SJSA1 (cell line): Measurements from ENCODE around the gene RASSF7. TPM values are rescaled to one million over a fixed set of nuclear protein-coding genes. Genes with fewer than 3 reads are reported as not detected.
"Not testable (repeated sequence)": the region's sequence is repeated elsewhere in the genome, so short reads cannot be mapped to it uniquely, and the experiment has no call there.

Source experiments
- DNase-seq, 2 experiments: peaks; one replicate each; pipeline ENCODE4 v3.0.0-alpha.2; 2015 to 2020; ENCODE audit warnings: low spot score in 2 of 2, low read depth in 1 of 2
- H3K27ac ChIP-seq: fragments of 250-450 bp; sonication (Bioruptor Pico); 2 replicates; pipeline ENCODE4 v1.5.1; 2020; ENCODE audit warnings: mild to moderate bottlenecking, moderate library complexity
- H3K27me3 ChIP-seq: fragments of 250-450 bp; sonication (Bioruptor Pico); replicated peaks from 2 replicates; pipeline ENCODE4 v1.5.1; 2020; ENCODE audit warnings: mild to moderate bottlenecking, moderate library complexity
- H3K36me3 ChIP-seq: fragments of 250-450 bp; sonication (Bioruptor Pico); 2 replicates; pipeline ENCODE4 v1.5.1; 2020; ENCODE audit warnings: mild to moderate bottlenecking
- H3K4me1 ChIP-seq: fragments of 250-450 bp; sonication (Bioruptor Pico); replicated peaks from 2 replicates; pipeline ENCODE4 v1.6.1; 2021; ENCODE audit warnings: mild to moderate bottlenecking
- H3K4me3 ChIP-seq: fragments of 250-450 bp; sonication (Bioruptor Pico); 2 replicates; pipeline ENCODE4 v1.5.1; 2020; ENCODE audit warnings: mild to moderate bottlenecking
- H3K9me3 ChIP-seq: fragments of 250-450 bp; sonication (Bioruptor Pico); replicated peaks from 2 replicates; pipeline ENCODE4 v1.5.1; 2020; ENCODE audit warnings: mild to moderate bottlenecking
- total RNA-seq: library from RNA; depleted of rRNA; stranded (reverse); fragments of >200 nt; shearing (Covaris generic); gene quantifications from 2 replicates; pipeline ENCODE4 v1.2.3, GENCODE V29; 2014

Gene RASSF7
- total RNA-seq, 1 experiment from 2014 or later, result 16.4 TPM

DNA sequence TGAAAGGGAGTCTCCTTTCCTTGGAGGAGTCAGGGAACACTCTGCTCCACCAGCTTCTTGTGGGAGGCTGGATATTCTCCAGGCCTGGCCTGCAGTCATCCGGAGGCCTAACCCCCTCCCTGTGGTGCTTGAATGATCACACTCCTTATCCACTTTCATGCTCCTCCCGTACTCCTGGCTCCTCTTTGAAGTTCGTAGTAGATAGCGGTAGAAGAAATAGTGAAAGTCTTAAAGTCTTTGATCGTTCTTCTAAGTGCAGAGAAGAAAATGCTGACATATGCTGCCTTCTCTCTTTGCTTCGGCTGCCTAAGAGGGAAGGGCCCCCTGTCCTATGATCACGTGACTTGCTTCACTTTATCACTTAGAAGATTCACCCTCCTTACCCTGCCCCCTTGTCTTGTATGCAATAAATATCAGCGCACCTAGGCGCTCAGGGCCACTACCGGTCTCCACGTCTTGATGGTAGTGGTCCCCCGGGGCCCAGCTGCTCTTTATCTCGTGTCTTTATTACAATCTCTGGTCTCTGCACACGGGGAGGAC lies 13.3 kb downstream of the RASSF7 start:
- H3K9me3 ChIP-seq, DNase-seq, H3K27me3 ChIP-seq, H3K27ac ChIP-seq, H3K36me3 ChIP-seq, H3K4me3 ChIP-seq: not testable (repeated sequence)
- peaks cover 15% of the 10 kb centered on the region for H3K4me1 ChIP-seq

DNA sequence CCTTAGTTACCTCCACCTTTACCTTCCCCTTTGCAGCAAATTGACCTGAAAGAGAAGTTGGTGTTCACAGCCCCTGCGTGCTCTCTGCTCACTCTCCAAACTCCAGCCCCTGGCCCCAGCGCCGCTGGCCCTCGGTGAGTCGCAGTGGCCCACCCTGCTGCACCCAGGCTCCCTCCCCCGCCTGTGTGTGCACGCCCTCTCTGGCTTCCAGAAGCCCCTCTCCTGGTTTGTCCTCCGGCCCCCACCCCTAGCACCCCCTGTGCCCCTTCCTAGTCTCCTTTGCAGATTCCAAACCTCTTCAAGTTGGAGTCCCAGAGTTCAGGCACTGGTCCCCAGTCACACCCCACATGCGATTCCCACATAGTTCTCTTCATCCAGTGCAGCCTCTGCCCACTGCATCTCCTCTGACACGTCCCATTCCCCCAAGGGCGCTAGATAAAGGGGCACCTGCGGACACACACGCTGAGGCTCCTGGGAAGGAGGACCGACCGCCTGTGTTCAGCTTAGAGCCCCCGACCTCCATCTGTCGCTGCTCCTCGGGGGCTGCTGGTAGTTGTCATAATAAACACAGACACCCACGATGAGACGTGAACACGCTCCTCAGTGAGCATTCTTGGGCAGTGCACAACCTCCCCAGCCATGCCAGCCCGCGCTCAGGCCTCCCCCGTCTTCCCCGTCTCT lies 14.0 kb downstream of the RASSF7 start:
- H3K9me3 ChIP-seq, result no peaks in the 10 kb centered on the region
- H3K27me3 ChIP-seq, result peaks cover 7% of the 10 kb centered on the region; the same call in 1 of the 2 replicates
- no peak overlapping the region for H3K27ac ChIP-seq
- peak overlapping the region; percentile 42; the same call in 1 of the 2 replicates for H3K4me3 ChIP-seq
- no peak for DNase-seq
- H3K36me3 ChIP-seq, result no peaks in the 10 kb centered on the region
- peaks cover 13% of the 10 kb centered on the region for H3K4me1 ChIP-seq

DNA sequence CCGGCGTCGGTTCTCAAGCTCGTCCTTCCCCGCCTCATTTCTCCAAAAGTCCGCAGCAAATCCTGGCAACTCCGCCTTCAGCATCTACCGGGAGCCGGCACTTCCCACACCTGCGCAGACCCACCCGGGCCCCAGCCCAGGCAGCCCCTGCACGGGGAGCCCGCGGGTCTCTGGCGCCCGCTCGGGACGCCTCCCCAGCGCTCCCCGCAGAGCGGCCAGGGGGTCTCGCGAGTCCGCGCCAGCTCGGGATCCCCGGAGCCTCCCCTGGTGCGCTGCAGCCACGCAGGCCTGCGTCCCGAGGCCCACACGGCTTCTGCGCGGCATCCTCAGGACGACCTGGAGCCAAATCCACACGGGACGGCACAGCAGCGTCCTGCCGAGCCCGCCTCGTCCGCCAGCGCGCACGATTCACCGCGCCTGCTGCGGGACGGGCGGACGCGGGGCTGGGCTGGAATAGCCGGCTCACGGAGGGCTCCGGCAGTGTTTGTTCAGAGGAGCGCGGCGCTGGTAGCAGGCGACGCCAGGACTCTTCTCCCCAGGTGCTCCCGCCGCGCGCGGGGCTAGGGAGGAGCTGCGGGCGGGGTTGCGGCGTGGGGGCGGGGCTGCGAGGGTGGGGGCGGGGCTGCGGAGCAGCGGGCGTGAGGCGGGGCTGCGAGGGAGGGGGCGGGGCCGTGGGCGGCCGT lies 14.7 kb downstream of the RASSF7 start:
- Histone ChIP-seq H3K27me3 (peaks cover 7% of the 10 kb centered on the region; the same call in 1 of the 2 replicates), H3K27ac (no peak overlapping the region), H3K9me3 (no peaks in the 10 kb centered on the region), H3K36me3 (no peaks in the 10 kb centered on the region), H3K4me3 (peak overlapping the region; percentile 42), H3K4me1 (peaks cover 13% of the 10 kb centered on the region)
- DNase-seq, result peak in 1 of 2 experiments; percentile 42

DNA sequence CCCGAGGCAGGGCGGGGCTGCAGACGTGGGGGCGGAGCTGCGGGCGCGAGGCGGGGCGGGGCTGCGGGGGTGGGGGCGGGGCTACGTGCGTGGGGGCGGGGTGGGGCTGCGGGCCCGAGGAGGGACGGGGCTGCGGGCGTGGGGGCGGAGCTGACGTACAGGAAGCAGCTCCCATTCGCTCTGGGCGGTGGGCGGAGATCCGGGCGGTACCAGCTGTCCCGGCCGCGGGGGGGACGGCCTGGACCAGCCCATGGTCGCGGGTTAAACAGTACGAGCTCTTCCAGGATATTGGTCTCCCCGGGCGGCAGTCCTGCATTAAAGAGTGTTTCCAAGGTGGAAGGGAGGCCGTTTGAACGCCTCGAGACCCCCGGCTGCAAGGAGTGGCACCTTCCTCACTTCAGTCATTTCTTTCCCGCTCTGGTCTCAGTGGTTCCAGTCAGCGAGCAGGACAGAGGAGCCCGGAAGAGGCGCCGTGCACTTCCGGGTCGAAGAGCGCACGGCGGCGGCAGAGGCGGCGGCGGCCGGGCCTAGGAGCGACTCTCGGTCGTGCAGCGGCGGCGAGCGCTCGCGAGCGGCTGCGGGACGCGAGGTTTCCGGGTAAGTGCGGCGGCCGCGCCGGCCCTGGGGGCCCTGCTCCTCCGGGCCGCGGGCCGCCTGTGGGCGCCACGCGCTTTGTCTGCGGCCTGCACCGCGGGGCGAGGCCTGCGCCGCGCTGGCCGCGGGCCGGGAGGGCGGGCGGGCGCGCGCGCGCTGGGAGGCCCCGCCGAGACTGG lies 15.4 kb downstream of the RASSF7 start, which contains the start of gene PHRF1:
PHRF1 (plus strand) TSS at position 475 of the 773 bp plus-strand sequence. CDS start 5,043 bp downstream, outside the sequence.
- no peaks in the 10 kb centered on the region for H3K36me3 ChIP-seq
- H3K27ac ChIP-seq, result peak within 1 kb of the TSS; percentile 99
- peak; percentile 88 to 93 for DNase-seq
- no peaks in the 10 kb centered on the region for H3K9me3 ChIP-seq
- peaks cover 7% of the 10 kb centered on the region; the same call in 1 of the 2 replicates for H3K27me3 ChIP-seq
- H3K4me1 ChIP-seq, result peaks cover 13% of the 10 kb centered on the region
- peak within 1 kb of the TSS; percentile 78 for H3K4me3 ChIP-seq

DNA sequence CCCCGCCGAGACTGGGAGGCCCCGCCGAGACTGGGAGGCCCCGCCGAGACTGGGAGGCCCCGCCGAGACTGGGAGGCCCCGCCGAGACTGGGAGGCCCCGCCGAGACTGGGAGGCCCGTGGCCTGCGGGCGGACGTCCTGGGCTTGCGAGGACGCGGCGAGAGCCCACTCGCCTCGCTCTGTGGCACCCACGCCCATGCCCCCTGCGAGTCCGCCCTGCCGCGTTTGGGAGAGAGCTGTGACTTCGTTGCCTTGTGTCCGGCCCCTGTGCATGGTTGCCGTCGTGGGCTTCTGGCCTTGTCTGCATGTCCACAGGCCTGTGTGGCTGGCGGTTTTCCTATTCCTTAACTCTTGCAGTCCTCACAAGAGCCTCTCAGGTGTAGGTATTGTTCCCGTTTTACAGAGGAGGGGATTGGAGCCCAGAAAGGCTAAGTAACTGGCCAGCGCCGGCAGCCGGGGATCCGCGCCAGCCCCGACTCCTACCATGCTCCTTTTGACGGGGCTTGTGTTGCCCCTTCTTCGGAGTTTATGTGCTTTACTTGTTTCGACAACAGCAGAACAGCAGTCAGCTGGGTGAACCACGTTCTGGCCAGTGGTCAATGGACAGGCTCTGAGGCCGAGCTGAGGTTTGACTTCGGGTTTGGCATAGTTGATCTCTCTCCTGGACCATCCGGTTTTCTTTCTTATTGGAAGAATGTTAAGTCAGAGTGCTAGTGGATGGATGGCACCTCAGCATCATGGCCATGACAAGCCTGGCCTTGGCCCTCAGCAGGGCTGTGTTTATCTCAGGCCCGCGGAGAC lies 16.2 kb downstream of the RASSF7 start:
- Histone ChIP-seq H3K27ac (no peak overlapping the region), H3K9me3 (no peaks in the 10 kb centered on the region), H3K4me3 (peak overlapping the region; percentile 78), H3K36me3 (no peaks in the 10 kb centered on the region), H3K4me1 (peaks cover 13% of the 10 kb centered on the region), H3K27me3 (peaks cover 7% of the 10 kb centered on the region; the same call in 1 of the 2 replicates)
- DNase-seq, result no peak

DNA sequence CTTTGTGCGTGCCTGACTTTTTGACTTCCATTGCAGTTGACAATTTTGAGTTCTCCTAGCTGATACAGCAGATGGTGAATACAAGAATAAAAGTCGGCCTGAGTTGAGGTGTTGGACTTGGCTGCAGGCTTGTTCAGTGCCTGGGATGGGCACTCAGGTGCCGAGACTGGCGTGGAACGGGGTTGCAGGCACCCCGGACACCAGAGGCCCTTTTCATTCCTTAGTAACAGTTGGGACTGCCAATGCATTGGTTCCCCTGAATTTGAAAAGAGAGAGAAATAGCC lies 16.8 kb downstream of the RASSF7 start:
- Histone ChIP-seq H3K36me3 (no peaks in the 10 kb centered on the region; the same call in 1 of the 2 replicates), H3K4me3 (peak overlapping the region; percentile 78), H3K27ac (no peak overlapping the region), H3K9me3 (no peaks in the 10 kb centered on the region), H3K4me1 (peaks cover 13% of the 10 kb centered on the region), H3K27me3 (peaks cover 7% of the 10 kb centered on the region; the same call in 1 of the 2 replicates)
- DNase-seq, result no peak

DNA sequence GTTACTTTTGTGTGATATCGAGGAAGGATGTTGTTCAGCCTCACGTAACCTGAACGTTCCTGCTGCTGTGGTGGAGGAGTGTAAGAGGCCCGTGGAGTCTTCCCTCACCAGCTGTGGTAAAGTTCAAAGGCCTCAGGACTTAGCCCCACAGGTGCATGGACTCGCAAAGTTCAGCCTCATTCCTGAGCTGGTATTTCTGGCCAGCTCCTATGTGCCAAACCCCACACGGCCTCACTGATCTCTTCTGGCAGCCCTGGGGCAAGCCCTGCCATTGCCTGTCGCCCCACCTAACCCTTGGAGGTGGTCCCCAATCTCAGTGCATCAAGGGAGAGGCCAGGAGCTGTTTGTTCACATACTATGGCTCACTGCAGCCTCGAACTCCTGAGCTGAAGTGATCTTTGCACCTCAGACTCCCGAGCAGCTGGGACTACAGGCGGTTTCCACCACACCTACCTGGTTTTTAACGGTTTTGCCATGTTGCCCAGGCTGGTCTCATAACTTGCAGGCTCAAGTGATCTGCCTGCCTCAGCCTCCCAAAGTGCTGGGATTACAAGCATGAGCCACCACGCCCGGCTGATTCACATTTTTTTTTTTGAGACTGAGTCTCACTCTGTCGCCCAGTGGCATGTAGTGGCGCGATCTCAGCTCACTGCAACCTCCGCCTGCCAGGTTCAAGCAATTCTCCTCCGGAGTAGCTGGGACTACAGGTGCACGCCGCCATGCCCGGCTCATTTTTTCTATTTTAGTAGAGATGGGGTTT lies 17.7 kb downstream of the RASSF7 start:
- no peak for DNase-seq
- H3K27ac ChIP-seq, result no peak overlapping the region
- peaks cover 7% of the 10 kb centered on the region for H3K36me3 ChIP-seq
- no peak overlapping the region for H3K4me3 ChIP-seq
- H3K27me3 ChIP-seq, result peaks cover 7% of the 10 kb centered on the region; the same call in 1 of the 2 replicates
- H3K9me3 ChIP-seq, result no peaks in the 10 kb centered on the region
- H3K4me1 ChIP-seq, result peaks cover 13% of the 10 kb centered on the region

DNA sequence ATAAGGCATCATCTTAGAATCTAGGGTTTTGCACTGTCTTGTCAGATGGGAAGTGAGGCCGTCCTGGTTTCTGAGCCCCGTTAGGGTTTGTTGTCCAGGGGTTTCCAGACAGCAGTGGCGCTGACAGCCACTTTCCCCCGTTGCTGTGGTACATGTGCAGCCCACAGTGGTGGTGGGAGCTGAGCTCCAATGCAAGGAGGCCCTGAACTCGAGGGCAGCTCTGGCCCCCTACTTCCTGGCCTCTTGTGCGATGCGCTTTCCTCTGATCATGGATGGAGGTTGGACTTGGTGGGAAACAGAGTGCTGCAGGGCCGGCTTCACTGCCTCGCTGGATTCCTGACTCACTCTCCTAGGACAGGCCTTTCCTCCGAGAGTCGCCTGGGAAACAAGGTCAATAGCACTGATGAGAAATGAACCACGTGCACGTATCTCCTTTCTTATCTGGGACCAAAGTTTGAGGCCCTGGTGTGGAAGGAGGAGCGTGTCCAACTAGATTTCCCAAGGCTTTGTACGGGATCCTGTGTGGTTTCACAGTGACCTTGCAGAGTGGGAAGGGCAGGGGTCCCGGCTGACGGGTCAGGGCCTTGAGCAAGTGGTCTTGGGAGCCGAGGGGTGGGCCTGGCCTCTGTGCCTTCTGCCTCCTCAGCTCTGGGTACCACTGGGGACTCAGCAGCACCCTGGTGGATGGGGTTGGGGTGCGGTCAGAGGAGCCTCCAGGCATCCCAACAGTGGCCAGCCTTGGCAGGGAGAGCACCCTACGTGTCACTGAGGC lies 19.2 kb downstream of the RASSF7 start:
- Histone ChIP-seq H3K9me3 (no peaks in the 10 kb centered on the region), H3K4me3 (no peak overlapping the region), H3K4me1 (peaks cover 12% of the 10 kb centered on the region), H3K27me3 (peaks cover 5% of the 10 kb centered on the region; the same call in 1 of the 2 replicates), H3K27ac (no peak overlapping the region), H3K36me3 (peaks cover 8% of the 10 kb centered on the region)
- DNase-seq, result no peak

DNA sequence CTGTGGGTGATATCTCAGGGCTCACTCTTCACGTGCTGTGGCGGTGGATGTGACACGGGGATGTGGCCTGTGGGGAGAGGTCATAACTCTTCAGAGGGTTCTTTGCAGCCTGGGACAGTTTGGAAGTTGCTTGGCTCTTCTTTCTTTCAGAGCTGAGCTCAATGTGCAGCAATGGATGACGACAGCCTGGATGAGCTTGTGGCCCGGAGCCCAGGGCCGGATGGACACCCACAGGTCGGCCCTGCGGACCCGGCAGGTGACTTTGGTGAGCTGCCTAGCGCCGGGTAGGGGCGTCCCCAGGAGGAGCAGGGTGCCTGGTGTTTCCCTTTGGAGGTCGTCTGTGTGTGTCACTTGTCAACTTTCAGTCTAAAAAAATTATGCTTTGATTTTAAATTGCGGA lies 20.6 kb downstream of the RASSF7 start:
- Histone ChIP-seq H3K4me1 (peaks cover 7% of the 10 kb centered on the region; the same call in 1 of the 2 replicates), H3K27me3 (no peaks in the 10 kb centered on the region), H3K27ac (no peak overlapping the region)

DNA sequence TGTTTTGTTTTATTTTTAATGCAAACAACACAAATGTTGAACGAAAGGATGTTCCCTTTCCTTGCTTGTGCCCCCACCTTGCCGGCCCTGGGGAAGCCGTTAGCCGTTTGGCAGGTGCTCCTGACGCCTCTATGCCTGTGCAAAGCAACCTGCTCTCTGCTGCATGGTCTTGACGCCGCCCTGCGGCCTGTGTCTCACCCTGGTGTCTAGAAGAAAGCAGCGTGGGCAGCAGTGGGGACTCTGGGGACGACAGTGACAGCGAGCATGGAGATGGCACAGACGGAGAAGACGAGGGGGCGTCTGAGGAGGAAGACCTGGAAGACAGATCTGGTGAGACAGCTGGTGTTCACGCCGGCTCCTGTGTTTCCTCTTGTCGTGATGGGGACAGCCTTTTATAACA lies 21.0 kb downstream of the RASSF7 start:
- Histone ChIP-seq H3K36me3 (peaks cover 8% of the 10 kb centered on the region), H3K27ac (no peak overlapping the region), H3K27me3 (no peaks in the 10 kb centered on the region), H3K4me3 (no peak overlapping the region), H3K9me3 (no peaks in the 10 kb centered on the region), H3K4me1 (peaks cover 7% of the 10 kb centered on the region; the same call in 1 of the 2 replicates)
- DNase-seq, result no peak

More for the DNA sequence above, 20.6 kb downstream of the RASSF7 start:
- no peak for DNase-seq
- H3K9me3 ChIP-seq, result no peaks in the 10 kb centered on the region
- peaks cover 8% of the 10 kb centered on the region for H3K36me3 ChIP-seq
- no peak overlapping the region for H3K4me3 ChIP-seq

DNA sequence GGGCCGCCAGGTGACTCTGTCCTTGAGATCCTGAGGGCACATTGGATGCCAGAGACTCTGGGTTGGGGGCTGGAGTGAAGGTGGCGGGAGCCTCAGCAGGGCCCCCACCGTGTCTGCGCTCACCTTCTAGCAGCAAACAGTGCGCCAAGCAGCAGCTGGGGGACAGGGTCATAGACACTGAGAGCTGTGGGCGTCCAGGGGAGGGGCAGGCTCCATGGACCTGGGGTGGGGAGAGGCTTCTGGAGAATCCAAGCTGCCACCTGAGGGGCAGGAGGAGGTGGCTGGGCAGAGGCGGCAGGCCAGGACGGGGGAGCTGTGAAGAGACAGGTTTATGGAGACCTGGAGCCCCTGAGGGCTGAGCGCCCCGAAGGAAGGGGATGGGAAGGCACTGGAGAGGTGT lies 23.5 kb downstream of the RASSF7 start:
- Histone ChIP-seq H3K27ac (no peak overlapping the region), H3K4me3 (no peak overlapping the region), H3K9me3 (no peaks in the 10 kb centered on the region), H3K27me3 (no peaks in the 10 kb centered on the region), H3K4me1 (no peaks in the 10 kb centered on the region), H3K36me3 (peaks cover 24% of the 10 kb centered on the region)
- DNase-seq, result no peak
